Activated CD8-positive, alpha-beta T cell treated with anti-CD3 and anti-CD28 coated beads, Interleukin-2, amount 10 ng/mL, durations not matched to agents 7 days and 5 days (primary cell): Measurements from ENCODE around the gene PIPOX. TPM values are rescaled to one million over a fixed set of nuclear protein-coding genes. Genes with fewer than 3 reads are reported as not detected.

Experiments
- ATAC-seq: fragments of 150-1000 bp; cut with Tn5 transposase; one replicate; pipeline ENCODE4 v1.10.0; 2021; ENCODE audit warnings: moderate library complexity
- CTCF ChIA-PET: fragments of 350-600 bp; sonication (Branson Sonifier 250); formaldehyde crosslinking; loops from one replicate; lab custom pipeline; 2021; ENCODE audit warnings: antibody characterized with exemption; lab: Charles Lee
- POLR2A ChIA-PET: fragments of 350-600 bp; sonication (Branson Sonifier 250); formaldehyde crosslinking; loops from one replicate; lab custom pipeline; 2021; ENCODE audit warnings: antibody characterized with exemption; lab: Charles Lee
- DNase-seq: peaks from one replicate; pipeline ENCODE4 v3.0.0-alpha.2; 2020
- H3K27ac Mint-ChIP-seq: one replicate; pipeline ENCODE4 v1.8.0; 2021; ENCODE audit warnings: mild to moderate bottlenecking, mixed read lengths
- H3K27me3 Mint-ChIP-seq: one replicate; pipeline ENCODE4 v1.8.0; 2021; ENCODE audit warnings: low read depth, mixed read lengths
- H3K36me3 Mint-ChIP-seq: one replicate; pipeline ENCODE4 v1.8.0; 2021; ENCODE audit warnings: low read depth, mixed read lengths
- H3K4me1 Mint-ChIP-seq: one replicate; pipeline ENCODE4 v1.8.0; 2021; ENCODE audit warnings: low read depth, mixed read lengths
- H3K4me3 Mint-ChIP-seq: one replicate; pipeline ENCODE4 v1.8.0; 2021; ENCODE audit warnings: mild to moderate bottlenecking, mixed read lengths
- H3K9me3 Mint-ChIP-seq: one replicate; pipeline ENCODE4 v1.8.0; 2022; ENCODE audit warnings: mixed read lengths; ENCODE audit not compliant: insufficient read depth
- total RNA-seq, 2 experiments: library from RNA; stranded (reverse); gene quantifications; one replicate each; pipeline ENCODE4 v1.2.3, GENCODE V29; 2021

Gene PIPOX
- total RNA-seq, 2 experiments from 2014 or later, result 0.53 to 1.5 TPM

DNA sequence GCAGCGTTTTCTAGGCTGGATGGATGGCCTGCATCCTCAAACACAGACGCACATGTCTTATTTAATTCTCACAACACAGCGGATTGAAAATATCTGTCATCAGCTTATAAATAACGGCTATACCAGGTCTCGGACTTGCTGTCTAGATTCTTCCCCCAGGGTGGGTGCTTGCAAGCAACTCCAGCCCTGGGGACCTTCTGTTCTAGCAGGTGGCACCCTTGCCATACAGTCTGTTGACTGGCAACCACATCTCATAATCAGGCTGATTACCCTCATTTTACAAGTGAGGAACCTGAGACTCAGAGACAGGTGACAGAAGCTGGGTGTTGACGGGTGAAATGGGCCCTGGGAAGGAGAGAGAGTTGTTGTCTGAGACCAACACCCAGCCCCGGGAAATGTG, 20.9 kb upstream of the PIPOX start:
- H3K4me3 Mint-ChIP-seq, result no peak overlapping the region
- CTCF ChIA-PET, result no interaction called here
- POLR2A ChIA-PET, result no interaction called here
- DNase-seq (no peak), ATAC-seq (no peak)
- H3K27ac Mint-ChIP-seq, result no peak overlapping the region
- H3K36me3 Mint-ChIP-seq, result no peaks in the 10 kb centered on the region
- H3K9me3 Mint-ChIP-seq, result no peaks in the 10 kb centered on the region
- peaks cover 8% of the 10 kb centered on the region for H3K4me1 Mint-ChIP-seq
- peaks cover 38% of the 10 kb centered on the region for H3K27me3 Mint-ChIP-seq

DNA sequence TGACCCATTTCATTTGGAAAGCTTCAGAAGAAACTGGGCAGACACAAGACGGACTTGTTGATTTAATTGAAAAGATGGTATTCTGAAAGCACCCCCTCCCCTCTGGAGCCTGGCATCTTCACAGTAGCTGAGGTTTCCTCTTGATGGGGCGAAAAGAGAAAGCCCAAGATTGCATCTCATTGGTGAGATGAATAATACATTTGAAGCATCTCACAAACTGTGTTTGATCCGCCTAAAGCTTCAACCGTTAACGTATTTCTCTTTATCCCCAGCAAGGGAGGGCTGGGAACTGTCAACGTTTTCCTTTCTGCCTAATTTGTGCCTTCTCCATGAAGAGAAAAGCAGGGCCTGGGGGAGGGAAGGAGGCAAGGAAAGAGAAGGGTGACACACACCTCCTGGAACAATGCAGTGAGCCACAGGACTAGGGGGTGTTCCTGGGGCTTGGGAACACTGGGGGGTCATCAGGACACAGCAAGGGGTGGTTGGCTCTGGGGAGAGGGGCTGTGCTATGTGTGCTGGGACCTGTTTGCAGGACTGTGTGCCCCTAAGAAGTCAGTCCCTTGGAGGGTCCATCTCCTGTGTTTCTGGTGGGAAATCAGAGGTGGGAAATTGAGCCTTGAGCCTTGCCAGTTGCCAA, 18.5 kb upstream of the PIPOX start:
- no peak overlapping the region for H3K27ac Mint-ChIP-seq
- peaks cover 3% of the 10 kb centered on the region for H3K4me1 Mint-ChIP-seq
- ChIA-PET CTCF (no interaction called here), POLR2A (no interaction called here)
- H3K27me3 Mint-ChIP-seq, result peaks cover 33% of the 10 kb centered on the region
- no peak for DNase-seq
- no peaks in the 10 kb centered on the region for H3K36me3 Mint-ChIP-seq
- H3K4me3 Mint-ChIP-seq, result no peak overlapping the region
- no peaks in the 10 kb centered on the region for H3K9me3 Mint-ChIP-seq
- ATAC-seq, result no peak

DNA sequence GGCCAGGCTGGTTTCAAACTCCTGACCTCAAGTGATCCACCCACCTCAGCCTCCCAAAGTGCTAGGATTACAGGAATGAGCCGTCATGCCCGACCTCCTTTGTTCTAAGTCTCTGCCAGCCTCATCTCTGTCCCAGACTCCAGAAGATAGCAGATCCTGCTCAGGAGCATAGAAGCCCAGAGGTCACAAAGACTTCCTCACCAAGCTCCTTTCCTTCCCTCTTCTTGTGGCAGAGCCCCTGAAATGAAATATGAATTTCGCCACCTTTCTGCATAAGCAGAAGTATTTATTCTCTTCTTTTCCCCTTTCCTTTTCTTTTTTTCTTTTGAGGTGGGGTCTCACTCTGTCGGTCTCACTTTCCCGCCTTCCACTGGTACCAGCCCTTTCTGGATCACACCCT, 11.5 kb upstream of the PIPOX start:
- Mint-ChIP-seq H3K4me3 (no peak overlapping the region), H3K4me1 (no peaks in the 10 kb centered on the region), H3K36me3 (no peaks in the 10 kb centered on the region), H3K27ac (no peak overlapping the region), H3K9me3 (peaks cover 6% of the 10 kb centered on the region), H3K27me3 (peaks cover 57% of the 10 kb centered on the region)
- ChIA-PET POLR2A (no interaction called here), CTCF (no interaction called here)
- DNase-seq (no peak), ATAC-seq (no peak)

DNA sequence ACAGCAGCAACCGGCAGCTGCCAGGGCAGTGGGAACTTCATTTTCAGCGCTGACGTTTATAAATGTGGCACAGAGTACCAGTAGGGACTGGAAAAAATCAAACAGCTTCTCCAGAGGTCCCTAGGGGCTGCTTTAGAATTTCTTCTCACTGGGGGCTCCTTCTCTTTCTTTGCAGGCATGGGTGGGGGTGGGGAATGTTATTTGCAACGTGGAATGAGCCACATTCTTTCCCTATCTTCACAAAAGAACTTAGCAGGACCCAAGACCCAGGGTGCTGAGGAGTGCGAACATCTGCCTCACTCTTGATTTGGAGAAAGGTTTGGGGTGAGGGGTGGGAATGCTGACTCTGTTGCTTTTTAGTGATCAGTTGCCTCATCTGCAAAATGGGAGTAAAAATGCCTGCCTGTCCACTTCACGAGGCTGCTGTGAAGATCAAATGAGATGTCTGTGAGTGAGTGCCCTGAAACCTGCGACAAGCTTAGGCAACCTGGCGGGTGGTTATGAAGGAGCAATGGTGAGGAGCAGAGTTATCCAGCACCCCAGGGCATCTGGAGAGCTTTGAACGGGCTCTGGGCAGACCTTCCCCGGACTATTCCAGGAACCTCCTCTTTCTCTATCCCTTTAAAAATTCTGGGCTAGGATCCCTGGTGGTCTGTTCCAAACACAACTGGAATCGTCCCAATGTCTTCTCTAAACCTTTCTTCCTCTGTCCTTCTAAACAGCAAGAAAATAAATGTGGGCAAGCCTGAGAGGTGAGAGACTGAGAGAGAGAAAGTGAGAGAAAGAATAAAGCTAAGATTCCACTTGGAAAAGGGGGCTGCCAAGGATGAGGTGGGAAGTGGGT, 10.7 kb upstream of the PIPOX start:
- no peak overlapping the region for H3K27ac Mint-ChIP-seq
- CTCF ChIA-PET, result interaction anchor here (1.1 kb wide), 1 partner anchor 85 kb away, joined by 3 read pairs; no protein-coding TSS in a partner anchor
- peaks cover 57% of the 10 kb centered on the region for H3K27me3 Mint-ChIP-seq
- ATAC-seq (no peak), DNase-seq (no peak)
- peaks cover 6% of the 10 kb centered on the region for H3K9me3 Mint-ChIP-seq
- H3K36me3 Mint-ChIP-seq, result no peaks in the 10 kb centered on the region
- no peaks in the 10 kb centered on the region for H3K4me1 Mint-ChIP-seq
- no peak overlapping the region for H3K4me3 Mint-ChIP-seq
- POLR2A ChIA-PET, result no interaction called here

DNA sequence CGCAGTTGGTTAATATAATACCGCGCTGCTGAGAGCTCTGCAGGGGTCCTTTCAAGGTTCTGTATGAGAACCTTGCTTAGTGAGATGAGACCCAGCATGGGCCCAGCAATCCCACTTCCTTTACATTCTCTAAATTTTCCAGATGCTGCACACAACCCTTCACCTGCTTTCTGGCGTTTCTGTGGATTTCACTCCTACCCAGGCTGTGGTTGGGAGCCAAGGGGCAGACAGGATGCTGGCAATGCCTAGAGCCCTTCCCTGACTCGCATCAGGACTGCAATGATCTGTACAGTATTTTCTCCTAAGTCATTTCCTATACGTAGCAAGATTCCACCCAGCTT, 10.1 kb upstream of the PIPOX start:
- H3K27me3 Mint-ChIP-seq, result peaks cover 55% of the 10 kb centered on the region
- DNase-seq (no peak), ATAC-seq (no peak)
- H3K4me1 Mint-ChIP-seq, result no peaks in the 10 kb centered on the region
- H3K4me3 Mint-ChIP-seq, result no peak overlapping the region
- H3K27ac Mint-ChIP-seq, result no peak overlapping the region
- H3K9me3 Mint-ChIP-seq, result peaks cover 6% of the 10 kb centered on the region
- ChIA-PET CTCF (interaction anchor here (1.1 kb wide), 1 partner anchor 84 kb away, joined by 3 read pairs; no protein-coding TSS in a partner anchor), POLR2A (no interaction called here)
- H3K36me3 Mint-ChIP-seq, result no peaks in the 10 kb centered on the region

DNA sequence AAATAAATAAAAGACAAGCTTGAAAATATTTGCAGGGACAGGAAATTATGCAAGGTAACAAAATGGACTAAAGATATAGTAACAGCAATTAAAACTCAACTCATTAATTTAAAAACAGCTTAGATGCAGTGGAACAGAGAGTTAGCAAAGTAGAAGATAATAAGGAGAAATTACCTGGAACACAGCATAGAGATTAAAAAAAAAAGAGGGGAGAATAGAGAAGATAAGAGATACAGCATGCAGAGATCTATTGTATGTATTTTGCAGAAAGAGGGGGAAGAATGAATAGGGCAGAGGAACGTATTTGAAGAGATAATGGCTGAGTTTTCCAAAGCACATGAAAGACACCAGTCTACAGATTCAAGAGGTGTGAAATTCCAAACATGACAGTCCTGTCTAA, 8.4 kb upstream of the PIPOX start:
- DNase-seq, result no peak
- no peak for ATAC-seq
- Mint-ChIP-seq H3K4me3 (no peak overlapping the region), H3K4me1 (no peaks in the 10 kb centered on the region), H3K36me3 (no peaks in the 10 kb centered on the region), H3K27ac (no peak overlapping the region), H3K27me3 (peaks cover 48% of the 10 kb centered on the region), H3K9me3 (peaks cover 6% of the 10 kb centered on the region)
- ChIA-PET CTCF (interaction anchor here (1.0 to 1.5 kb wide), 3 partner anchors 15 to 78 kb away, joined by 3 to 4 read pairs (median 3); no protein-coding TSS in a partner anchor), POLR2A (no interaction called here)

DNA sequence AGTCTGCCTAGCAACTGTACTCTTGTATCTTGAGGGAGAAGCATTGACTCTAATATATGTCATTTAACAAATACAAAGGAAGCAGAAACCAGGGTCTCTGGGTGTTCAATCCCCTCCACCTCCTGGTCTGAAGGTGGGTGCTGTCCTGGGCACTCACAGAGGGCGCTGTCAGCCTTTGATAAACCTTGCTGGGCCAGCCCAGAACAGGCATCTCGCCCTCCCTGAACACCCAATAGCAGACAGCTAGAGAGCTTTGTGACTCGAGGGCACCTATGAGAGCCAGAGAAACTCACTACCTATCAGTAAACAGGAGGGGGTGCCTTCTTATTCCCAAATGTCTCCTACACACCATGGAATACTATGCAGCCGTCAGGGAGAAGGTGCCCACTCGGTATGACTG, 6.4 kb upstream of the PIPOX start:
- ChIA-PET CTCF (no interaction called here), POLR2A (no interaction called here)
- no peak for DNase-seq
- no peak for ATAC-seq
- no peak overlapping the region for H3K4me3 Mint-ChIP-seq
- no peaks in the 10 kb centered on the region for H3K4me1 Mint-ChIP-seq
- no peak overlapping the region for H3K27ac Mint-ChIP-seq
- H3K9me3 Mint-ChIP-seq, result peaks cover 6% of the 10 kb centered on the region
- H3K36me3 Mint-ChIP-seq, result no peaks in the 10 kb centered on the region
- peaks cover 40% of the 10 kb centered on the region for H3K27me3 Mint-ChIP-seq

DNA sequence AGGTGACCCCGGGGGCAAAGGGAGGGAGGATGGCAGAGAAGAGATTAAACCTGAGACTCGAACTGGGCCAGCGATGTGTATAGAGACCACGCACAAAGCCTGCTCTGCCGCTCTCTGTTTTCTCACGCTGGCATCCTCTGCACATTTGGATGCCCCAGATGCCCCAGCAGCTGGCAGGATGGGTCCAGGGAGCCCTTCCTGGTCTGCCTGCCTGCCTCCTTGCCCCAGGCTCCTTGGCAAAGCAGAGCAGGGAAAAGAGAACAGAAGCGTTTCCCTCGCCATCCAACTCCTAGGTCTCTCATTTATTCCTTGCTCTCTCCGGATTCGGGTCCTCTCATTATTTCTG, 5.2 kb upstream of the PIPOX start:
- peaks cover 3% of the 10 kb centered on the region for H3K4me1 Mint-ChIP-seq
- no peak for ATAC-seq
- H3K27ac Mint-ChIP-seq, result no peak overlapping the region
- CTCF ChIA-PET, result no interaction called here
- no peak overlapping the region for H3K4me3 Mint-ChIP-seq
- DNase-seq, result no peak
- H3K27me3 Mint-ChIP-seq, result peaks cover 29% of the 10 kb centered on the region
- H3K9me3 Mint-ChIP-seq, result peaks cover 6% of the 10 kb centered on the region
- H3K36me3 Mint-ChIP-seq, result no peaks in the 10 kb centered on the region
- POLR2A ChIA-PET, result no interaction called here

DNA sequence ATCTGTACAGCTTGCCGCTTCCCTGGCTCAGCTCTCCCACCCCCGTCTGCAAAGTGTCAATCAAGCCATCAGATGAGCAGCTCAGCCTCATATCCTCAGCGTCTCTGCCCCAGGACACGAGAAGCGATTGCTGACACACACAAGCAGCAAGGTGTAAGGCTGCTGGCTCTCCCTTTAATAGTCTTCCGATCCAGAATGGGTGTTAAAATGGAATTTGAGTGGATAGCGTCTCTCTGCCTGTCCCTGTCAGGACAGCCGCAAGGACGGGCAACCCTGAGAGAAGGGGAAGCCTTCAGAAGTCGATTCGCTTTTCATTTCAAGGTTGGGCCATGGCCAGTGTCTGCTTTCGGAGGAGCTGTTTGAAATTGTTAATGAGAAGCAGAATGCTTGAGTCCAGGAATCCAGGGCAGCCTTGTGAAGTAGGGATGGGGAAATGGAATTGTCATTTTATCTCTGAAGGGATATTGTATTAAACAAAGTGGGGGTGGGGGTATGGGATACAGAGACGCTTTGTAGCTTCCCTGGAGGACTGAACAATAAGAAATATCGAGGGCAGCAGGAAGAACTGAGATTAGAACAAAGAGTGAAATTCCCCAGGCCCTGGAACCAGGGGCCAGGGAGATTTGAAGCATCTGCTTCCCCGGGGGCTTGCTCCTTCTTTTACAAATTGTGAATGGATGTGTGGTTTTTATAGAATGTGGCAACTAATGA, 4.7 kb upstream of the PIPOX start:
- no peak overlapping the region for H3K4me3 Mint-ChIP-seq
- H3K27ac Mint-ChIP-seq, result no peak overlapping the region
- ChIA-PET POLR2A (no interaction called here), CTCF (interaction anchor here (1.1 to 1.5 kb wide), 2 partner anchors 73 to 79 kb away, joined by 5 read pairs; no protein-coding TSS in a partner anchor)
- DNase-seq (no peak), ATAC-seq (no peak)
- H3K9me3 Mint-ChIP-seq, result peaks cover 6% of the 10 kb centered on the region
- no peaks in the 10 kb centered on the region for H3K36me3 Mint-ChIP-seq
- peaks cover 8% of the 10 kb centered on the region for H3K4me1 Mint-ChIP-seq
- H3K27me3 Mint-ChIP-seq, result peaks cover 25% of the 10 kb centered on the region

DNA sequence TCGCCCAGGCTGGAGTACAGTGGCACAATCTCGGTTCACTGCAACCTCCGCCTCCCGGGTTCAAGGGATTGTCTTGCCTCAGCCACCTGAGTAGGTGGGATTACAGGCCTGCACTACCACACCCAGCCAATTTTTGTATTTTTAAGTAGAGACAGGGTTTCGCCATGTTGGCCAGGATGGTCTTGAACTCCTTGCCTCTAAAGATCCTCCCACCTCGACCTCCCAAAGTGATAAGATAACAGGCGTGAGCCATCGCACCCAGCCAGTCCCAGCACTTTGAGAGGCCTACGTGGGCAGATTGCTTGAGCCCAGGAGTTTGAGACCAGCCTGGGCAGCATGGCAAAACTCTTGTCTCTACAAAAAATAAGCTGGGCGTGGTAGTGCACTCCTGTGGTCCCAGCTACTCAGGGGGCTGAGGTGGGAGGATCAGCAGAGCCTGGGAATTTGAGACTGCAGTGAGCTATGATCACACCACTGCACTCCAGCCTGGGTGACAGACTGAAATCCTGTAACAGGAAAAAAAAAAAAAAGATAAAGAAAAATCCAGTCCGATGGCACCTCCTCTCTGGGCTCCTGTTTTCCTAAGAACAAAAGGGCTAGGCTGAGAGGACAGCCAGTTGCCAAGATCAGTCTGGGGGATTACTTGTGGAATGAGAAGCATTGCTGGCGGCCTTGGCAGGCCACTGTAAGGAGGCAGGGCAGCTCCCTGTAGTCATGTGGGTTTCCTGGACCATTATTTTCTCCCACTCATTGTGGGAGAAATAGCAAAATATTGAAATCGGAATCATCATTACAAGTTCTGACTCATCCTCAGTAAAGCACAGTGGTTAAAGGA, 3.0 kb upstream of the PIPOX start:
- Mint-ChIP-seq H3K36me3 (no peaks in the 10 kb centered on the region), H3K27me3 (peaks cover 14% of the 10 kb centered on the region), H3K4me3 (no peak overlapping the region), H3K27ac (no peak overlapping the region), H3K9me3 (no peaks in the 10 kb centered on the region), H3K4me1 (peaks cover 12% of the 10 kb centered on the region)
- DNase-seq (no peak), ATAC-seq (no peak)
- POLR2A ChIA-PET, result no interaction called here
- CTCF ChIA-PET, result interaction anchor here (1.0 to 1.5 kb wide), 2 partner anchors 74 to 77 kb away, joined by 3 to 5 read pairs; no protein-coding TSS in a partner anchor

DNA sequence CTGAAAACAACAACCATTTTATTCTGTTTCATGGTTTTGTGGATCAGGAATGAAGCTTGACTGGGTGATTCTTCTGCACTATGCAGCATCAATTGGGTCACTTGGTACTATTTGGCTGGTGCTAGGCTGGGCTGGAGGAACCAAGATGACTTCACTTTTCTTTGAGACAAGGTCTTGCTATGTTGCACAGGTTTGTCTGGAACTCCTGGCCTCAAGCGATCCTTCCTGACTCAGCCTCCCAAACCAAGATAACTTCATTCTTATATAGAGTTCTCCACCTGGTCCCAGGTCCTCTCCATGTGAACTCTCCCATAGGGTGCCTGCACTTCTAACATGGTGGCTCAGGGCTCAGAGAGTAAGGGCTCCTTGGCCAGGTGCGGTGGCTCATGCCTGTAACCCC, 1.9 kb upstream of the PIPOX start:
- Mint-ChIP-seq H3K4me3 (no peak overlapping the region), H3K36me3 (no peaks in the 10 kb centered on the region), H3K27me3 (peaks cover 3% of the 10 kb centered on the region), H3K4me1 (peaks cover 12% of the 10 kb centered on the region), H3K9me3 (no peaks in the 10 kb centered on the region), H3K27ac (no peak overlapping the region)
- ChIA-PET CTCF (no interaction called here), POLR2A (no interaction called here)
- ATAC-seq (no peak), DNase-seq (no peak)
